HepG2 (cell line): ENCODE data around the gene ENTPD2. TPM values are rescaled to one million over a fixed set of nuclear protein-coding genes. Genes with fewer than 3 reads are reported as not detected.

Experiments
- DR1 ChIP-seq: sonication (generic); formaldehyde crosslinking; IDR thresholded peaks from 2 replicates; pipeline ENCODE4 v1.8.0; 2021; ENCODE audit warnings: mild to moderate bottlenecking, missing genetic modification reagents, inconsistent platforms
- EEA1 ChIP-seq: sonication (generic); formaldehyde crosslinking; IDR thresholded peaks from 2 replicates; pipeline ENCODE4 v1.5.1; 2020; ENCODE audit warnings: mild to moderate bottlenecking, missing genetic modification reagents, borderline replicate concordance
- ELF1 ChIP-seq: sonication (generic); formaldehyde crosslinking; IDR thresholded peaks from 2 replicates; pipeline ENCODE4 v1.4.0; 2020; ENCODE audit warnings: missing genetic modification reagents
- FOXK2 ChIP-seq: fragments of 450-650 bp; IDR thresholded peaks from 2 replicates; pipeline ENCODE4 v1.6.1; 2016
- GLI4 ChIP-seq: sonication (generic); formaldehyde crosslinking; IDR thresholded peaks from 2 replicates; pipeline ENCODE4 v1.5.1; 2020; ENCODE audit warnings: missing genetic modification reagents, mild to moderate bottlenecking, moderate library complexity, borderline replicate concordance
- NCOA2 ChIP-seq: sonication (generic); formaldehyde crosslinking; IDR thresholded peaks from 2 replicates; pipeline ENCODE4 v1.8.0; 2022; ENCODE audit warnings: inconsistent platforms
- SSRP1 ChIP-seq: IDR thresholded peaks from 2 replicates; pipeline ENCODE4 v1.6.1; 2016; ENCODE audit warnings: control low read depth
- TGIF2 ChIP-seq: IDR thresholded peaks from 2 replicates; pipeline ENCODE4 v1.6.1; 2016; ENCODE audit warnings: control low read depth, missing compliant biosample characterization
- ZNF451 ChIP-seq: sonication (generic); formaldehyde crosslinking; IDR thresholded peaks from 2 replicates; pipeline ENCODE4 v1.5.0; 2020; ENCODE audit warnings: mild to moderate bottlenecking, missing genetic modification reagents
- ZNF724P ChIP-seq: sonication (generic); formaldehyde crosslinking; IDR thresholded peaks from 2 replicates; pipeline ENCODE4 v1.8.0; 2022; ENCODE audit warnings: missing genetic modification reagents, borderline replicate concordance
- ZNF768 ChIP-seq: sonication (generic); formaldehyde crosslinking; IDR thresholded peaks from 2 replicates; pipeline ENCODE4 v1.4.0; 2020; ENCODE audit warnings: missing genetic modification reagents
- ZNF790 ChIP-seq: sonication (generic); formaldehyde crosslinking; IDR thresholded peaks from 2 replicates; pipeline ENCODE4 v1.8.0; 2022; ENCODE audit warnings: missing genetic modification reagents, mild to moderate bottlenecking, borderline replicate concordance
- polyA plus RNA-seq, 8 experiments: library from polyadenylated mRNA; depleted of rRNA in 3 of 8; stranded (reverse) in 7 of 8; unstranded in 1 of 8; fragments of >200 nt; fragmentation: Illumina TruSeq in 4 of 8; extraction: Trizol in 4 of 8; gene quantifications; 2 replicates each; pipeline versions ENCODE4 v1.2.1 to v1.2.3, GENCODE V29; 2011 to 2016; ENCODE audit warnings: low read depth in 4 of 8, missing spikeins in 1 of 8, mixed read lengths in 1 of 8; ENCODE audit not compliant: insufficient read depth in 1 of 8
- total RNA-seq, 5 experiments: library from RNA; depleted of rRNA; stranded (reverse); fragments of >200 nt; fragmentation: Illumina TruSeq; extraction: Trizol; gene quantifications; 2 replicates each; pipeline ENCODE4 v1.2.3, GENCODE V29; 2016; ENCODE audit warnings: low read depth in 1 of 5
- TF ChIP-seq, protein P1 (sequence below): sonication (generic); formaldehyde crosslinking; IDR thresholded peaks from 2 replicates; pipeline ENCODE4 v1.5.0; 2020; ENCODE audit warnings: mild to moderate bottlenecking, missing genetic modification reagents, moderate library complexity
- TF ChIP-seq, protein P2 (sequence below): sonication (generic); formaldehyde crosslinking; IDR thresholded peaks from 2 replicates; pipeline ENCODE4 v1.5.0; 2020; ENCODE audit warnings: mild to moderate bottlenecking, missing genetic modification reagents
- TF ChIP-seq, protein P3 (sequence below): sonication (generic); formaldehyde crosslinking; IDR thresholded peaks from 2 replicates; pipeline ENCODE4 v1.5.1; 2020; ENCODE audit warnings: mild to moderate bottlenecking, missing genetic modification reagents, moderate library complexity
- TF ChIP-seq, protein P4 (sequence below): IDR thresholded peaks from 2 replicates; pipeline ENCODE4 v1.6.1; 2016; ENCODE audit warnings: missing compliant biosample characterization, missing genetic modification reagents, borderline replicate concordance
- TF ChIP-seq, protein P5 (sequence below): sonication (generic); formaldehyde crosslinking; IDR thresholded peaks from 2 replicates; pipeline ENCODE4 v1.4.0; 2020; ENCODE audit warnings: missing genetic modification reagents

The ENTPD2 gene
- total and polyA plus RNA-seq, 2 of the 13 experiments (the other 11 are each of a cell fraction or from before 2014, with no cell fraction given), result 0.95 to 3.2 TPM

DNA sequence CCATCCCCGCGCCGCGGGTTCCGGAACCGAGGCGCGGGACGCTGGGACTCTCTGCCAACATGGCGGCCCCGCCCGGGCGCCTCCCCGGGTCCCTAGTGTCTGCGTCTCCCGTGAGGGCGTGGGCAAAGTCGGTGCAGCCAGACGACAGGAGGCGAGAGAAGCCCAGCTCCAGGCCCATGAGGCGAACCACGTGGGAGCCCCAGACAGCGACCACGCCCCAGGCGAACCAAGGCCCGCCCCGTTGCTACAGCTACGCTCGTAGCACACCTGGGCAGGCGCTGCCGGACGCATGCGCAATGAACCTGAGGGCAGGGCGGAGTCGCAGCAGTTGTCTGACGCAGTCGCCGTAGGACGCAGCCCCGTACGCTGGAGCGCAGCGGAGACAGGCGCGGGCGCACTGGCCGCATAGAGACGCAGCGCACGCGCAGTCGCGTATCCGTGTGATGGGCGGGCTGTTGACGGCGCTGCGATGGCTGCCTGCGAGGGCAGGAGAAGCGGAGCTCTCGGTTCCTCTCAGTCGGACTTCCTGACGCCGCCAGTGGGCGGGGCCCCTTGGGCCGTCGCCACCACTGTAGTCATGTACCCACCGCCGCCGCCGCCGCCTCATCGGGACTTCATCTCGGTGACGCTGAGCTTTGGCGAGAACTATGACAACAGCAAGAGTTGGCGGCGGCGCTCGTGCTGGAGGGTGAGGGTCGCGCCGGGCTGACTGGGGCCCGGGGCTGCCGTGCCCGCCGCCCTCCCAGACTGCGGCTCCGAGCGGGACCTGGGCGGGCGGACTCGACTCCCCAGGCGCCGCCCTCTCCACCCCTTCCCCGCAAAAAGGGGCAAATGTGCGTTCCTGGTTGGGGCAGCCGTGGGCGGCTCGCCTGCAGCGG lies 32.9 kb upstream of the ENTPD2 start, which contains the start of gene MAN1B1 (continued):
- TF ChIP-seq TGIF2 (CRISPR knock-in tag), result peak; percentile 74; the same call in 1 of the 2 replicates
- TF ChIP-seq NCOA2 (CRISPR knock-in tag), result 0 out of 2 replicates have a peak, but pooled peaks have one; percentile 5
- TF ChIP-seq ZNF790, result no peak
- peak; percentile 61; the same call in 1 of the 2 replicates for TF ChIP-seq ELF1 (CRISPR knock-in tag)
- TF ChIP-seq ZNF768 (CRISPR knock-in tag), result no peak; the same call in 1 of the 2 replicates
- TF ChIP-seq, protein P1, sequence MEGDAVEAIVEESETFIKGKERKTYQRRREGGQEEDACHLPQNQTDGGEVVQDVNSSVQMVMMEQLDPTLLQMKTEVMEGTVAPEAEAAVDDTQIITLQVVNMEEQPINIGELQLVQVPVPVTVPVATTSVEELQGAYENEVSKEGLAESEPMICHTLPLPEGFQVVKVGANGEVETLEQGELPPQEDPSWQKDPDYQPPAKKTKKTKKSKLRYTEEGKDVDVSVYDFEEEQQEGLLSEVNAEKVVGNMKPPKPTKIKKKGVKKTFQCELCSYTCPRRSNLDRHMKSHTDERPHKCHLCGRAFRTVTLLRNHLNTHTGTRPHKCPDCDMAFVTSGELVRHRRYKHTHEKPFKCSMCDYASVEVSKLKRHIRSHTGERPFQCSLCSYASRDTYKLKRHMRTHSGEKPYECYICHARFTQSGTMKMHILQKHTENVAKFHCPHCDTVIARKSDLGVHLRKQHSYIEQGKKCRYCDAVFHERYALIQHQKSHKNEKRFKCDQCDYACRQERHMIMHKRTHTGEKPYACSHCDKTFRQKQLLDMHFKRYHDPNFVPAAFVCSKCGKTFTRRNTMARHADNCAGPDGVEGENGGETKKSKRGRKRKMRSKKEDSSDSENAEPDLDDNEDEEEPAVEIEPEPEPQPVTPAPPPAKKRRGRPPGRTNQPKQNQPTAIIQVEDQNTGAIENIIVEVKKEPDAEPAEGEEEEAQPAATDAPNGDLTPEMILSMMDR, result peak; percentile 45
- no peak for TF ChIP-seq EEA1 (CRISPR knock-in tag)
- TF ChIP-seq GLI4 (CRISPR knock-in tag), result 0 out of 2 replicates have a peak, but pooled peaks have one; percentile 29
- TF ChIP-seq ZNF451 (CRISPR knock-in tag), result peak; percentile 48; the same call in 1 of the 2 replicates
- TF ChIP-seq DR1 (CRISPR knock-in tag), result peak; percentile 62; the same call in 1 of the 2 replicates
- peak; percentile 87 for TF ChIP-seq FOXK2
- TF ChIP-seq, protein P2, sequence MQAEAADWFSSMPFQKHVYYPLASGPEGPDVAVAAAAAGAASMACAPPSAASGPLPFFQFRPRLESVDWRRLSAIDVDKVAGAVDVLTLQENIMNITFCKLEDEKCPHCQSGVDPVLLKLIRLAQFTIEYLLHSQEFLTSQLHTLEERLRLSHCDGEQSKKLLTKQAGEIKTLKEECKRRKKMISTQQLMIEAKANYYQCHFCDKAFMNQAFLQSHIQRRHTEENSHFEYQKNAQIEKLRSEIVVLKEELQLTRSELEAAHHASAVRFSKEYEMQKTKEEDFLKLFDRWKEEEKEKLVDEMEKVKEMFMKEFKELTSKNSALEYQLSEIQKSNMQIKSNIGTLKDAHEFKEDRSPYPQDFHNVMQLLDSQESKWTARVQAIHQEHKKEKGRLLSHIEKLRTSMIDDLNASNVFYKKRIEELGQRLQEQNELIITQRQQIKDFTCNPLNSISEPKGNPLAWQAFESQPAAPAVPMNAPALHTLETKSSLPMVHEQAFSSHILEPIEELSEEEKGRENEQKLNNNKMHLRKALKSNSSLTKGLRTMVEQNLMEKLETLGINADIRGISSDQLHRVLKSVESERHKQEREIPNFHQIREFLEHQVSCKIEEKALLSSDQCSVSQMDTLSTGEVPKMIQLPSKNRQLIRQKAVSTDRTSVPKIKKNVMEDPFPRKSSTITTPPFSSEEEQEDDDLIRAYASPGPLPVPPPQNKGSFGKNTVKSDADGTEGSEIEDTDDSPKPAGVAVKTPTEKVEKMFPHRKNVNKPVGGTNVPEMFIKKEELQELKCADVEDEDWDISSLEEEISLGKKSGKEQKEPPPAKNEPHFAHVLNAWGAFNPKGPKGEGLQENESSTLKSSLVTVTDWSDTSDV (CRISPR knock-in tag), result no peak
- TF ChIP-seq SSRP1 (CRISPR knock-in tag), result no peak
- TF ChIP-seq, protein P3, sequence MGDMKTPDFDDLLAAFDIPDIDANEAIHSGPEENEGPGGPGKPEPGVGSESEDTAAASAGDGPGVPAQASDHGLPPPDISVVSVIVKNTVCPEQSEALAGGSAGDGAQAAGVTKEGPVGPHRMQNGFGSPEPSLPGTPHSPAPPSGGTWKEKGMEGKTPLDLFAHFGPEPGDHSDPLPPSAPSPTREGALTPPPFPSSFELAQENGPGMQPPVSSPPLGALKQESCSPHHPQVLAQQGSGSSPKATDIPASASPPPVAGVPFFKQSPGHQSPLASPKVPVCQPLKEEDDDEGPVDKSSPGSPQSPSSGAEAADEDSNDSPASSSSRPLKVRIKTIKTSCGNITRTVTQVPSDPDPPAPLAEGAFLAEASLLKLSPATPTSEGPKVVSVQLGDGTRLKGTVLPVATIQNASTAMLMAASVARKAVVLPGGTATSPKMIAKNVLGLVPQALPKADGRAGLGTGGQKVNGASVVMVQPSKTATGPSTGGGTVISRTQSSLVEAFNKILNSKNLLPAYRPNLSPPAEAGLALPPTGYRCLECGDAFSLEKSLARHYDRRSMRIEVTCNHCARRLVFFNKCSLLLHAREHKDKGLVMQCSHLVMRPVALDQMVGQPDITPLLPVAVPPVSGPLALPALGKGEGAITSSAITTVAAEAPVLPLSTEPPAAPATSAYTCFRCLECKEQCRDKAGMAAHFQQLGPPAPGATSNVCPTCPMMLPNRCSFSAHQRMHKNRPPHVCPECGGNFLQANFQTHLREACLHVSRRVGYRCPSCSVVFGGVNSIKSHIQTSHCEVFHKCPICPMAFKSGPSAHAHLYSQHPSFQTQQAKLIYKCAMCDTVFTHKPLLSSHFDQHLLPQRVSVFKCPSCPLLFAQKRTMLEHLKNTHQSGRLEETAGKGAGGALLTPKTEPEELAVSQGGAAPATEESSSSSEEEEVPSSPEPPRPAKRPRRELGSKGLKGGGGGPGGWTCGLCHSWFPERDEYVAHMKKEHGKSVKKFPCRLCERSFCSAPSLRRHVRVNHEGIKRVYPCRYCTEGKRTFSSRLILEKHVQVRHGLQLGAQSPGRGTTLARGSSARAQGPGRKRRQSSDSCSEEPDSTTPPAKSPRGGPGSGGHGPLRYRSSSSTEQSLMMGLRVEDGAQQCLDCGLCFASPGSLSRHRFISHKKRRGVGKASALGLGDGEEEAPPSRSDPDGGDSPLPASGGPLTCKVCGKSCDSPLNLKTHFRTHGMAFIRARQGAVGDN (CRISPR knock-in tag), result peak; percentile 90
- TF ChIP-seq, protein P4, sequence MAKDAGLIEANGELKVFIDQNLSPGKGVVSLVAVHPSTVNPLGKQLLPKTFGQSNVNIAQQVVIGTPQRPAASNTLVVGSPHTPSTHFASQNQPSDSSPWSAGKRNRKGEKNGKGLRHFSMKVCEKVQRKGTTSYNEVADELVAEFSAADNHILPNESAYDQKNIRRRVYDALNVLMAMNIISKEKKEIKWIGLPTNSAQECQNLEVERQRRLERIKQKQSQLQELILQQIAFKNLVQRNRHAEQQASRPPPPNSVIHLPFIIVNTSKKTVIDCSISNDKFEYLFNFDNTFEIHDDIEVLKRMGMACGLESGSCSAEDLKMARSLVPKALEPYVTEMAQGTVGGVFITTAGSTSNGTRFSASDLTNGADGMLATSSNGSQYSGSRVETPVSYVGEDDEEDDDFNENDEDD (CRISPR knock-in tag), result peak; percentile 57; the same call in 1 of the 2 replicates
- TF ChIP-seq, protein P5, sequence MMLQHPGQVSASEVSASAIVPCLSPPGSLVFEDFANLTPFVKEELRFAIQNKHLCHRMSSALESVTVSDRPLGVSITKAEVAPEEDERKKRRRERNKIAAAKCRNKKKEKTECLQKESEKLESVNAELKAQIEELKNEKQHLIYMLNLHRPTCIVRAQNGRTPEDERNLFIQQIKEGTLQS (CRISPR knock-in tag), result no peak
- TF ChIP-seq ZNF724P (CRISPR knock-in tag), result no peak
